Measurements from ENCODE around the gene WFIKKN1. TPM values are rescaled to one million over a fixed set of nuclear protein-coding genes. Genes with fewer than 3 reads are reported as not detected.
A peak's percentile ranks its signal among the peaks of the same experiment; 100 is the strongest.

WFIKKN1 gene
- polyA plus RNA-seq, 1 experiment, result not detected

GRCh38 chr16:583815-584591, 46.8 kb upstream of the WFIKKN1 start:
- CTCF ChIA-PET, result no interaction called here
- H3K27me3 ChIP-seq (ENCODE audit: control insufficient read depth, insufficient read depth, low read length), result no peaks in the 10 kb centered on the region
- H3K27ac ChIP-seq (ENCODE audit: low read depth, low read length), result no peak overlapping the region
- H3K9me3 ChIP-seq (ENCODE audit: control insufficient read depth, insufficient read depth, low read length), result no peaks in the 10 kb centered on the region
- POLR2A ChIA-PET, result no interaction called here
- no peak overlapping the region for H3K4me3 ChIP-seq (ENCODE audit: low read depth, low read length)
- no peak for DNase-seq (ENCODE audit: low read depth, low spot score)
- TF ChIP-seq CTCF (IDR thresholded peaks at IDR 0.05; ENCODE audit: low read depth, low read length), result no peak

GRCh38 chr16:585351-585750, 45.4 kb upstream of the WFIKKN1 start:
- Histone ChIP-seq H3K27ac (ENCODE audit: low read depth, low read length) (no peak overlapping the region), H3K9me3 (ENCODE audit: control insufficient read depth, insufficient read depth, low read length) (no peaks in the 10 kb centered on the region; the same call in 1 of the 2 replicates), H3K27me3 (ENCODE audit: control insufficient read depth, insufficient read depth, low read length) (no peaks in the 10 kb centered on the region), H3K4me3 (ENCODE audit: low read depth, low read length) (no peak overlapping the region)
- ChIA-PET CTCF (no interaction called here), POLR2A (no interaction called here)
- DNase-seq (ENCODE audit: low read depth, low spot score), result no peak
- TF ChIP-seq CTCF (IDR thresholded peaks at IDR 0.05; ENCODE audit: low read depth, low read length), result no peak

GRCh38 chr16:586047-586644, 44.6 kb upstream of the WFIKKN1 start:
- no peaks in the 10 kb centered on the region; the same call in 1 of the 2 replicates for H3K9me3 ChIP-seq (ENCODE audit: control insufficient read depth, insufficient read depth, low read length)
- H3K4me3 ChIP-seq (ENCODE audit: low read depth, low read length), result no peak overlapping the region
- no peak for TF ChIP-seq CTCF (IDR thresholded peaks at IDR 0.05; ENCODE audit: low read depth, low read length)
- H3K27me3 ChIP-seq (ENCODE audit: control insufficient read depth, insufficient read depth, low read length), result no peaks in the 10 kb centered on the region
- DNase-seq (ENCODE audit: low read depth, low spot score), result no peak
- CTCF ChIA-PET, result no interaction called here
- POLR2A ChIA-PET, result no interaction called here
- no peak overlapping the region for H3K27ac ChIP-seq (ENCODE audit: low read depth, low read length)

- Histone ChIP-seq H3K4me3 (ENCODE audit: low read depth, low read length) (no peak overlapping the region), H3K9me3 (ENCODE audit: control insufficient read depth, insufficient read depth, low read length) (no peaks in the 10 kb centered on the region; the same call in 1 of the 2 replicates), H3K27me3 (ENCODE audit: control insufficient read depth, insufficient read depth, low read length) (no peaks in the 10 kb centered on the region), H3K27ac (ENCODE audit: low read depth, low read length) (peak overlapping the region; percentile 31)
- DNase-seq (ENCODE audit: low read depth, low spot score), result no peak
- ChIA-PET CTCF (interaction anchor here (0.6 kb wide), 1 partner anchor 15 kb away, joined by 4 read pairs; no protein-coding TSS in a partner anchor), POLR2A (interaction anchor here (2.0 kb wide), 1 partner anchor 49 kb away, joined by 6 read pairs; the partner anchor contains the start of gene METTL26)
- no peak for TF ChIP-seq CTCF (IDR thresholded peaks at IDR 0.05; ENCODE audit: low read depth, low read length)
Observed at GRCh38 chr16:586645-587590, 43.9 kb upstream of the WFIKKN1 start.
